Putamen (tissue), 1 donor: ENCODE data around the gene TNFSF4.
"Not testable (repeated sequence)": the region's sequence is repeated elsewhere in the genome, so short reads cannot be mapped to it uniquely, and the experiment has no call there.

ENCODE experiments used
- DNase-seq: peaks from one replicate; pipeline ENCODE4 v3.0.0-alpha.2; 2016; ENCODE audit warnings: low spot score

Gene TNFSF4

DNA sequence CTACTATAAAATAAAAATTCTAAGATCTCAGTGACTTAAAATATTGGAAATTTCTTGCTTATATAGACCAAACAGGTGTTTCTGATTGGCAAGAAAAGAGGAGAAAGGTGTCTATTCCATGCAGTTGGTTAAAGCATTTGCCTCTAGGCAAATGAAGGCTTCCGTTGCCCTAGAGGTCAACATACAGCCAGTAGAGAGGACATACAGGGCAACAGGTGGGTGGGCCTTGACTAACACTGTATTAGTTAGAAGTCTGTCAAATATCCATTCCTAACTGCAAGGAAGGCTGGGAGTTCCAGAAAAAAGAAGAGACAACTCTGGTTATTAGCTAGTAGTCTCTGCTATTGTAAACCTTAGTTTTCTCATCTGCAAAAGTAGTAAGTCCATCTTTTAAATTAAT, 43.0 kb downstream of the TNFSF4 start:
- DNase-seq, result no peak

DNA sequence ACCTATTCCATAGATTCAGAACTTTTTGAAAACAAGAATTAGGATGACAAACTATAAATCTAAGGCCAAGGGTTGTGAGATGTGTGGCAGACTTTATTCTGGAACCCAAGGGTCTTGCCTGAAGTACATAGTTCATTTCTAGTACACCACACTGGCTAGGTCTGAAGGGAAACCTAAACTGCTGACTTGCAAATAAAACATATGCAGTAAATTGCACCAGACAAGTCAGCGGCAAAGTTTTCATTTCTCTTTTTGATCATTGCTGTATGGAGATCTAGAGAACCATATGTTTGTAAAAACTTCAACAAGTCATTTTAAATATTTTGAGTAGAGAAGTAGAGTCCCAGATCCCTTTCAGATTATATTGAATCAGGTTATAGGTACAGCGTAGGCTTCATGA, 43.9 kb downstream of the TNFSF4 start:
- DNase-seq, result no peak

DNA sequence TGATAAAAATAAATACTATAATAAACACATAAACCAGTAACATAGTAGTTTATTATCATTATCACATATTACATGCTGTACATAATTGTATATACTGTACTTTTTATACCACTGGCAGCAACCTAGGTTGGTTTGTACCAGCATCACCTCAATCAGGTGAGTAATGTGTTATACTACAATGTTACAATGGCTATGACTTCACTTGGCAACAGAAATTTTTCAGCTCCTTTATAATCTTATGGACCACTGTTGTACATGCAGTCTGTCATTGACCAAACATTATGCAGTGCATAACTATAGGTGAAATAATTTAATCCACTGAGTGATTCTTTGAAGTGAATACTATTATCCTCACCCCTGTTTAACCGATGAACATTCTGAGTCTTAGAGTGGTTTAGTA, 44.5 kb downstream of the TNFSF4 start:
- no peak for DNase-seq

DNA sequence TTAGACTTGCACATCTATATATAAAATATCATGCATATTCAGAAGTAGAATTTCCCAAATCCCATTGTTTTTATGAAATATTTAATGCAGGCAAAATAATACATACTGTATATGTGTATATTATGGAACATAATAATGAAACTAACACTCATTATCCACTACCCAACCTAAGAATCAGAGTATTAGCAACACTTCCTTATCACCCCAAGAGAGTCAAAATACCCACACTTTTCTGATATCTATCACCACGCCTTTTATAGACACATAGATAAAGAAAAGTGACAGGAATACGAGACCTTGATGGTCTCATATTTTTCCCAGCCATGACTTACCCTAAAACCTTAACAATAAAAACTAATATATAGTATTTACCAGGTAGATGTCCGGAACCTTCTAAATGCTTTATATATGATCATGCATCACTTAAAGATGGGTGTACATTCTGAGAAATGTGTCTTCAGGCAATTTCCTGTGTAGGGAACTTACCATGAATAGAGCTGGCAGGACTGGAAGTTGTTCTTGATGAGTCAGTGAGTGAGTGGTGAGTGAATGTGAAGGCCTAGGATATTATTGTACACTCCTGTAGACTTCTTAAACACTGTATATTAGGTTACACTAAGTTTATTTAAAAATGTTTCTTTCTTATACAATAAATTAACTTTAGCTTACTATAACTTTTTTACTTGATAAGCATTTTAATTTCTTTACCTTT, 45.5 kb downstream of the TNFSF4 start:
- DNase-seq, result no peak

DNA sequence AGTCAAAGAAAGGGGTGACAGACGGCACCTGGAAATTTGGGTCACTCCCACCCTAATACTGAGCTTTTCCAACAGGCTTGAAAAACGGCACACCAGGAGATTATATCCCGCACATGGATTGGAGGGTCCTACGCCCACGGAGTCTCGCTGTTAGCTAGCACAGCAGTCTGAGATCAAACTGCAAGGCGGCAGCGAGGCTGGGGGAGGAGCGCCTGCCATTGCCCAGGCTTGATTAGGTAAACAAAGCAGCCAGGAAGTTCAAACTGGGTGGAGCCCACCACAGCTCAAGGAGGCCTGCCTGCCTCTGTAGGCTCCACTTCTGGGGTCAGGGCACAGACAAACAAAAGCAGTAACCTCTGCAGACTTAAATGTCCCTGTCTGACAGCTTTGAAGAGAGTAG, 53.2 kb downstream of the TNFSF4 start:
- DNase-seq, result not testable (repeated sequence)

DNA sequence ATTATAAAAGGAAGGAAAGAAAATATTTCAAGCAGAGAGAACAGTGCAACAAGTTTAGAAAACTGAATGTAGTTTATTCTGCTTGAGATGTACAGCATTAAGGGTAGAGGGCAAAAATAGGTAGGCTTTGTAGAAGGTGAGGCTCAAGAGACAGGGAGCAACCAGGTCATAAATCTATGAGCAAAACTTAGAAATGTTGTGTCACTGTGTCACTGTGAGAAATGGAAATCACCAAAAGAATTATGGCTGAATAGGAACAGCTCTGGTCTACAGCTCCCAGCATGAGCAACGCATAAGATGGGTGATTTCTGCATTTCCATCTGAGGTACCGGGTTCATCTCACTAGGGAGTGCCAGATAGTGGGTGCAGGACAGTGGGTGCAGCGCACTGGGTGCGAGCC, 53.6 kb downstream of the TNFSF4 start:
- no peak for DNase-seq

DNA sequence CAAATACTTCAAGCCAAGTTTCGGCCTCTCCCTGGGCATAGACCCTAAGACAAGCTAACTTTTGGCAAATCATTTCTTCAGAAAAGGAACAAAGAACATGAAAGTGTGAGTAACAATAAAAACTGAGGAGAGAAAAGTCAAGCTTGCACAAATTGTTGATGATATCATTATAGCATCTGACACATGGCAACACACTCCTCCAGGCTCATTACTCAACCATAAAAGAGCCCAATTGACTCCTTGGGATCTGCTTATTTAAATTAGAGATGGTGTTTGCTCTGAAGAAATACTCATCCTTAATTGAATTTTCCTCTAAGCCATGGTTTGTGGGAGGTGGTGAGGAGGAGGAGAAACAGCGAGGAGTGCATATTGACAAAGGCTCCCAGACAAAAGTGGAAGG, 54.5 kb downstream of the TNFSF4 start:
- no peak for DNase-seq

DNA sequence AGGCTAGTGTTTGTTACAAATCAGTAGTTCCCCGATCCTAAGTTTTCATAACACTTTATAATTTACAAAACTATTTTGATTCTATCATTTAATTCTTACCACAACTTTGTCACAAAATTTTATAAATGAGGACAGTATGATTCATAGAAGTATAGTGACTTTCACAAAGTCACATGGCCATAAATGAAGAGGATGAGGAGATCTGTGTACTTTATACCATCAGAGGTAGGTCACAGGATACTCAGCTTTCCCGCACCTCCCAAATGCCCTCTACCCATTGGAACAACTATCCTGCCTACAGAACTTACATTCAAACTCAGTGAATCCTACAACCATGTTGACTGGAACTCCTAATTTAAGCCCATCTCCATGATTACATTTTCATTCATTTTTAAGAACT, 56.3 kb downstream of the TNFSF4 start:
- no peak for DNase-seq

DNA sequence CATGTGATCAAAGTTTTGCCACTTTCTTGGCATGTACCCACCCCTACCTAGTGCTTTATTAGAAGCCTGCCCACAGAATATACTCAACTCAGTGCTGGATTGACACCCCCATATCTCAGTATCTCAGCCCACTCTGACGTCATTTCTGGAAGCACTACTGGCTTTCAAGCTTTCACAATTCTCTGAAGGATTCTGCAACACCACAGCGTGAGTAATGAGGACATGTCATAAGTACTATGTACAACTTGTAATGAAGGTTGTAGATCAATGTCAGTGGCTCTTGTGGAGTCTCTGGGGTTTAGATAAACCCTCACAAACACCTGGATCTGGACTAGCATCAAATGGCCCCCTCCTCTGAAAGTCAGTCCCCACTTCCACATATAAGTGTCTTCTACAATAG, 57.2 kb downstream of the TNFSF4 start:
- DNase-seq, result no peak

DNA sequence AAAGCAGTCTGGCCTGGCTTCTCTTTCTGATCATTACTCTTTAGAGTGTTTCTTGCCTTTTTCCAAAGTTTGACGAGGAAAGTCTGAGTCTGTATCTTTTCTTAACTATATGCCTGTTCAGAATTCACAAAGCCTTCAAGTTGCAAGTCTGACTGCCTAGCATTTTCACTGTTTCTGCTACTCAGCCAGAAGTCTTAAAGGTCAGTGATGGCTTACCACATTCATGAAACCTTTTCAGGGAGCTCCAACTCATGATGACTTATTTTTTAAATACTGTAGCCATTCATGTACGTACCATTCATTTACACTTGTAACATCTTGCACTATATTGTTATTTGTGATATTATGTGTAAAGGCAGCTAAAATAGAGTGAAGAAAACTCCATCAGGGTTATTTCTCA, 58.2 kb downstream of the TNFSF4 start:
- DNase-seq, result no peak

DNA sequence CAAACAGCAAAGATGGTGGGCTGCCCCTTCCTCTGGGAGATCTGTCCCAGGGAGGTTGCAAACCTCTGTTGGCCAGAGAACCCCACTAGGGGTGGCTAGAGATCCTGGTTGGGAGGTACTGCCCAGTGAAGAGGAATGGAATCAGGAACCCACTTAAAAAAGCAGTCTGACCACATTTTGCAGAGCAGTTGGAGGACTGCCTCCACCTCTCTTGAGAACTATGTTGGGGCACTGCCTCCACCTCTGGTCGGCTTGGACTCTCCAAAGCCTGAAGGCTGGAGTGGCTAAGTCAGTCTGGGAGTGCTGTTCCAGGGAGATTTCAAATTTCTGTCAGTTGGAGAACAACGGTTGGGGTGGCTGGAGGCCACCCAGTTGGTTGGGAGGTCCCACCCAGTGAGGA, 58.6 kb downstream of the TNFSF4 start:
- no peak for DNase-seq

DNA sequence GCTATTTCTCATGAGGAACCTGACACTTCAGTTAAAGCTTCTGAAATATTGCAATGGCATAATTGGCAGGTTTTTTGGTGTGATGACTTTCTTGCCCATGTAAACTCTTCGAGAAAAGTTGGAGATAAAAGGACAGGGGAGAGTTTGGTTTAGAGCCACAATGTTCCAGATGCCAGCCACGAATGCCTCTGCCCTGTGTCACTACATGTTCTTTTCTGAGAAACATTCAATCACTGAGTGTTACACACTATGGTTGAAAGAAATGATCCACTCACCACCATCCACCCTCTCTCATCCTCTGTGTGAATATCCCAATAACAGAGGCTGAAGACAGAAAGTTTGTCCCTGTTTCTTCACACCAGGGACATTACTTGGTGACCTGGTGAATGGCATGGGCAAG, 66.4 kb downstream of the TNFSF4 start:
- no peak for DNase-seq

DNA sequence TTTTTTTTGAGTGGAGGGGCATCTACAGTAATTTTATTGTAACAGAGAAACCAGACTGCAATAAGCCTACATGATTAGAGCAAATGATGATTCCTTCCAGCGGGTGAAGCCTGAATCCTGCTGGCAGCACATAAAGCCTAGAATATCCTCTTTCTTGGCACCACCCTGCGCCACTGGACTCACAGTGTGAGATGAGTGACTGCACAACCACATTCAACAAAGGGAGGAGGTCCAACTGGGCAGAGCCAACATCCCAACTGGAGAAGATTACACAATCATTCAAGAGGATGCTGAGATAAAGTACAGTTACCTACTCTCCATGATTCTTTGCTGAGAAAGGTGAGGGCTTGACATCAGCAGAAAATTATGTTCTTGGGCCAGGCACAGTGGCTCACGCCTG, 67.4 kb downstream of the TNFSF4 start:
- no peak for DNase-seq

DNA sequence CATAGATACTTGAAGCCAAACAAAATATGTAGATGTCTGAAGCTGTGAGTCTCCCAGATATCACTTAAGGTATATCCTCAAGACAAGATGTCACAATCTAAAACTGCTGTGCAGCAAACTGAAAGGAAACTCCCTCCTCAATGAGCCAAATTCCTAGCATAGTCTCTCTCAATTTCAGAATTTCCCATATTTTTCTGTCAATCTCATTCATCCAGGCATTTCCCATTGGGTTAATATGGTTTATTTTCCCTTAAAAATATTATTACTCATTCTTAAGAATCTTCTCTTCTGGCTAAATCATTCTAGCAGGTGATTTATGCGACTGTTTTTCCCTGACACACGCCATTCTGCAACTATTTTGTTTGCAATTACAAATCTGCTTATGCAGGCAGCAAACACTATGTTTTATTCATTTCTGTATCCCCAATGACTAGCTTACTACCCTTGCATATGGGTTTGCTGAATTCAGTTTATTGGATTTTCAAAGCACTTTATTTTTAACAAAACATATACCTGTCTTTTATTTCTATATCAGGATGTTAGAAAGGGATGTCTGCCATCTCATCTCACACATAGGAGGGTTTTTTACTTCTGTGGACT, 69.9 kb downstream of the TNFSF4 start:
- no peak for DNase-seq

DNA sequence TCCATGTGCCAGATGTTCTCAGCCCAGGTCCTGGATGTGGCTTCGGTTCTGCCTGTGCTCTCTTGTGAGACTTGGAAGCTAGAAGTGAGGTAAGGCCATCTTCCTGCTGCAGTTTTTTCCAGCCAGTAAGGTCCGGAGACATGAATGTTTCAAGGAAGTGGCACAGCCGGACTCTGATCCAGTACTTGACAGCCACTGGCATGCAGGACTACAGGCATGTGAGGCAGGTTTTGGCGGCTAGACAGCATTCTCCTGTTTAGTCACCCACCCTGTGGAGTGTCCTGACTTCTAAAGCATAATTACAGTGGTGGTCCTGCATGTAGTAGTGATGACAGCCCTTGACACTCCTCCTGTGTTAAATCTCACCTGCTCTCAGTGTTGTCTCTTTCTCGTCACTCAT, 72.3 kb downstream of the TNFSF4 start:
- no peak for DNase-seq

DNA sequence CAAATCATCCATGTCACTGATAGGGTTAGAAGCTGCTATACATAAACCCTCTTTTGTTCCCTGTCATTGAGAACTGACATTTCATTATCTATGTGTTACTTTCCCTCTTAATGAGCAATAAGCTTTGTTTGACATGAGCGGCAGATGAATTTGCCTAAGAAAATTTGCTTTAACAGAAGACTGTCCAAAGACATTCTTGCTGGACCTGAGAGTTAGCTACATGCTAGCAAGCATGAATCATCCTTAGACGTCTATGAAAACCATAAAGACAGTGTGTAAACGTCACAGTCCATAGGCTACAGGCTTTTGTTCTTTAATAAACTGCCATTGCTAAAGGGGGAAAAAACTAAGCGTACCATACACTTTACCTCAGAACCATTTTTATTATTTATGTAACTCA, 73.1 kb downstream of the TNFSF4 start:
- DNase-seq, result no peak
